ENCODE results near the gene LDLRAD2. TPM values are rescaled to one million over a fixed set of nuclear protein-coding genes. Genes with fewer than 3 reads are reported as not detected.

The LDLRAD2 gene
- total and polyA plus RNA-seq, 2 of the 8 experiments (the other 6 are each of a cell fraction or from before 2014, with no cell fraction given) = 0.48 to 0.74 TPM

GRCh38 chr1:21867451-21867996, 55.5 kb downstream of the LDLRAD2 start:
- Histone ChIP-seq H3K4me1 (replicated peaks in 1 of 4; ENCODE audit: control insufficient read depth in 3 of 4, insufficient read depth in 4 of 4, low read length in 3 of 4) (peaks cover 7 to 13% (median 9%) of the 10 kb centered on the region in 4 experiments; a peak in 6 of 7 replicates), H2BK5ac (ENCODE audit: low read depth, low read length) (no peak overlapping the region), H3K36me3 (ENCODE audit: control insufficient read depth in 2 of 4, insufficient read depth in 4 of 4, low read length in 3 of 4) (peaks cover 8 to 27% (median 23%) of the 10 kb centered on the region in 4 experiments; a peak in 7 of 8 replicates), H3K79me1 (ENCODE audit: low read depth, low read length) (no peaks in the 10 kb centered on the region; the same call in 1 of the 2 replicates), H3K23me2 (ENCODE audit: low read depth, low read length) (no peaks in the 10 kb centered on the region), H3K56ac (replicated peaks; ENCODE audit: insufficient read length, low read depth, low read length) (no peak overlapping the region), H4K20me1 (replicated peaks in 1 of 2; ENCODE audit: control insufficient read depth in 1 of 2, insufficient read depth in 2 of 2, low read length in 2 of 2) (peaks cover 0 to 5% of the 10 kb centered on the region in 2 experiments), H3K4me2 (ENCODE audit: insufficient read depth in 1 of 2, low read depth in 2 of 2, low read length in 2 of 2) (no peak overlapping the region), H3K14ac (ENCODE audit: insufficient read length) (no peak overlapping the region), H3K27me3 (replicated peaks in 1 of 4; ENCODE audit: control insufficient read depth in 3 of 4, extremely low read depth in 1 of 4, insufficient read depth in 3 of 4, low read length in 3 of 4) (no peaks in the 10 kb centered on the region; a peak in 1 of 7 replicates), H2BK12ac (ENCODE audit: low read depth, low read length) (no peak overlapping the region), H2BK120ac (replicated peaks; ENCODE audit: low read depth, low read length) (no peak overlapping the region), H3K27ac (ENCODE audit: low read depth, low read length) (no peak overlapping the region), H2BK20ac (ENCODE audit: low read length) (no peak overlapping the region), H2AFZ (ENCODE audit: low read length) (no peak overlapping the region), H3K79me2 (ENCODE audit: control insufficient read depth in 1 of 2, insufficient read depth in 2 of 2, low read length in 2 of 2) (no peaks in the 10 kb centered on the region), H4K5ac (ENCODE audit: insufficient read length, low read depth, low read length) (no peak overlapping the region), H3K23ac (ENCODE audit: insufficient read length) (no peak overlapping the region), H4K8ac (ENCODE audit: extremely low read depth, insufficient read depth, low read length) (no peak overlapping the region), H2BK15ac (ENCODE audit: low read length) (no peak overlapping the region), H3K4me3 (ENCODE audit: extremely low read depth in 1 of 4, insufficient read depth in 2 of 4, low read depth in 3 of 4, low read length in 4 of 4) (no peak overlapping the region), H3K9ac (replicated peaks in 1 of 4; ENCODE audit: extremely low read depth in 1 of 4, low read depth in 3 of 4, low read length in 3 of 4) (no peak overlapping the region), H3K9me3 (ENCODE audit: insufficient read depth in 2 of 2, low read depth in 1 of 2, low read length in 1 of 2) (no peaks in the 10 kb centered on the region), H4K91ac (replicated peaks; ENCODE audit: insufficient read length, low read length) (no peak overlapping the region), H3K18ac (ENCODE audit: extremely low read depth, low read length) (no peak overlapping the region), H3K4ac (replicated peaks; ENCODE audit: insufficient read length, low read depth, low read length) (no peak overlapping the region), H2AK5ac (ENCODE audit: low read depth, low read length) (no peak overlapping the region)
- ChIA-PET CTCF (ENCODE audit: partially characterized antibody) (interaction anchor here (1.0 to 2.0 kb wide), 6 partner anchors 9 to 98 kb away, joined by 3 to 7 read pairs (median 6); no protein-coding TSS in a partner anchor), POLR2A (ENCODE audit: partially characterized antibody) (interaction anchor here (0.6 to 1.4 kb wide), 2 partner anchors 16 to 147 kb away, joined by 3 to 4 read pairs; no protein-coding TSS in a partner anchor)
- DNase-seq (ENCODE audit: low read depth in 1 of 2, low spot score in 2 of 2) = no peak
- no peak for FAIRE-seq
- 91% methylated on average over 5 of the region's 5 CpGs; no CpG with 5 or more reads in 1 of the 2 experiments for WGBS, 2 experiments (ENCODE audit: extremely low coverage in 1 of 2, insufficient coverage in 1 of 2, insufficient read length in 1 of 2, insufficient replicate concordance in 2 of 2, low coverage in 1 of 2, low lambda C conversion rate in 2 of 2, missing lambda C conversion rate in 1 of 2)
- TF ChIP-seq MAFK (IDR thresholded peaks at IDR 0.05; ENCODE audit: low read depth, low read length) = no peak
- TF ChIP-seq JUN (IDR thresholded peaks at IDR 0.05; ENCODE audit: low read depth, low read length) = no peak
- no peak for TF ChIP-seq FOSL1 (IDR thresholded peaks at IDR 0.05; ENCODE audit: insufficient read depth, low read depth, low read length)
- no peak for TF ChIP-seq POLR2A (IDR thresholded peaks at IDR 0.05; ENCODE audit: control extremely low read depth in 1 of 2, low read depth in 2 of 2, low read length in 2 of 2)
- TF ChIP-seq GABPA (IDR thresholded peaks at IDR 0.05; ENCODE audit: borderline replicate concordance, insufficient read depth, low read length) = no peak
- TF ChIP-seq JUND (IDR thresholded peaks at IDR 0.05; ENCODE audit: low read length) = no peak
- no peak for TF ChIP-seq RFX5 (IDR thresholded peaks at IDR 0.05; ENCODE audit: borderline replicate concordance, low read depth, low read length)
- no peak for TF ChIP-seq EZH2 (IDR thresholded peaks at IDR 0.05; ENCODE audit: low read depth, low read length, severe bottlenecking)
- TF ChIP-seq EGR1 (IDR thresholded peaks at IDR 0.05; ENCODE audit: borderline replicate concordance, low read depth, low read length) = no peak

Data from H1 (cell line).